ENCODE data around the gene CD300A.

CD300A gene

GRCh38 chr17:74453665-74454196 lies 12.7 kb upstream of the CD300A start:
- H3K36me3 ChIP-seq (ENCODE audit: control insufficient read depth in 2 of 2, insufficient read depth in 1 of 2, low read length in 2 of 2), result no peaks in the 10 kb centered on the region
- no peaks in the 10 kb centered on the region for H3K9me3 ChIP-seq (ENCODE audit: control insufficient read depth, insufficient read depth, low read depth, low read length)
- peaks cover 8% of the 10 kb centered on the region for H3K4me1 ChIP-seq (ENCODE audit: control insufficient read depth, insufficient read depth, low read length)
- peak overlapping the region; percentile 10; the same call in 1 of the 2 replicates for H3K4me3 ChIP-seq (ENCODE audit: low read depth, low read length)
- ChIA-PET CTCF (interaction anchor here (0.6 to 11.7 kb wide), 7 partner anchors 10 to 1729 kb away, joined by 3 to 453 read pairs (median 54); no protein-coding TSS in a partner anchor), POLR2A (interaction anchor here (0.5 to 2.3 kb wide), 7 partner anchors 10 to 750 kb away, joined by 3 to 16 read pairs (median 6); no protein-coding TSS in a partner anchor)
- peak; percentile 34; the same call in 1 of the 2 replicates for TF ChIP-seq ZNF777 (tag by site-specific recombination; IDR thresholded peaks at IDR 0.05; ENCODE audit: borderline replicate concordance)
- TF ChIP-seq ZNF157 (tag by site-specific recombination; IDR thresholded peaks at IDR 0.05), result no peak
- TF ChIP-seq ZBTB48 (tag by site-specific recombination; IDR thresholded peaks at IDR 0.05), result peak; percentile 20; the same call in 1 of the 2 replicates
- TF ChIP-seq GLIS1 (tag by site-specific recombination; IDR thresholded peaks at IDR 0.05), result peak; percentile 30
- no peak overlapping the region for H3K27ac ChIP-seq (ENCODE audit: extremely low read depth, low read depth, low read length)

DNA sequence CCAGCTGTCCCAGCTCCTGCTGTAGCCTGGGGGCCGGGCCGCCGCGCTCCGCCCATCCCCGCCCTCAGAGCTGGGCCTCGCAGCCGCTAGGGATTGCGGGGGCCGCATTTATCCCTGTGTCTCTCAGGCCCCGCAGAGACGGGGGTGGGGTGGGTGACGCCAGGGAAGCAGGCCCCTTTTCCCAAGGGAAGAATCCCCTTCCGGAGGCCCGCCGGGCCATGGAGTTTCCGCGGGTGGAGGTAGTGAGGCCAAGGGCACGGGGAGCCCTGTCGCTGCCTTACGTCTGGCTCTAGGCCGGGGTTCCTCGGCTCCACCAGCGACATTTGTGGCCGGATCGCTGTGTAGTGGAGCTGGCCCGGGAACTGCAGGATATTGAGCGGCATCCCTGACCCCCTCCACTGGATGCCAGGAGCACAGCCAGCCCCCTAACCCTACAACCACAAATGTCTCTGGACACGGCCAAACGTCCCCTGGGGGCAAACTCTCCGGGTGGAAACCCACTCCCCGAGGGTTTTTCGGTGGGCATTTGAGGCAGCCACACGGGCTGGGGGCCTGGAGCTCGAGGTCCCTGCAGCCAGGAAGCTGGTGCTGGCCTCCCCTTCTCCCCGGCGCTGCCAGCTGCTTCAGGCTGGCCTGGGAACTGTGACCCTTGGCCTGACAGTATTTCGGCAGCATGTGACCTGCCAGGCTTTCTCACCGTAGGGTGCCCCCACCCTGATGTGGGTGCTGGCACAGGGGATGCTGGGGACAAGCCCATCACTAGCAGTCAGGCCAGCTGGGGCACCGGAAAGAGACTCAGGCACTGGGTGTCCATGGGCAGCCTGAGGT lies 12.0 kb upstream of the CD300A start:
- ChIA-PET POLR2A (interaction anchor here (1.0 to 2.3 kb wide), 8 partner anchors 10 to 133 kb away, joined by 3 to 16 read pairs (median 6); no protein-coding TSS in a partner anchor), CTCF (interaction anchor here (0.6 to 11.7 kb wide), 12 partner anchors 11 to 1729 kb away, joined by 3 to 453 read pairs (median 4); partner anchors contain the start of gene BTBD17)
- no peaks in the 10 kb centered on the region for H3K36me3 ChIP-seq (ENCODE audit: control insufficient read depth in 2 of 2, insufficient read depth in 1 of 2, low read length in 2 of 2)
- H3K9me3 ChIP-seq (ENCODE audit: control insufficient read depth, insufficient read depth, low read depth, low read length), result no peaks in the 10 kb centered on the region
- peak overlapping the region; percentile 10; the same call in 1 of the 2 replicates for H3K27ac ChIP-seq (ENCODE audit: extremely low read depth, low read depth, low read length)
- H3K4me1 ChIP-seq (ENCODE audit: control insufficient read depth, insufficient read depth, low read length), result peaks cover 8% of the 10 kb centered on the region
- H3K4me3 ChIP-seq (ENCODE audit: low read depth, low read length), result peak overlapping the region; percentile 29
- peak; percentile 82 for TF ChIP-seq ZIC2 (tag by site-specific recombination; IDR thresholded peaks at IDR 0.05)
- no peak for TF ChIP-seq ZNF626 (tag by site-specific recombination; IDR thresholded peaks at IDR 0.05)
- TF ChIP-seq OSR2 (tag by site-specific recombination; IDR thresholded peaks at IDR 0.05), result peak; percentile 64
- peak; percentile 89 for TF ChIP-seq ZNF423 (tag by site-specific recombination; IDR thresholded peaks at IDR 0.05)
- peak; percentile 60 for TF ChIP-seq ZNF341 (tag by site-specific recombination; IDR thresholded peaks at IDR 0.05; ENCODE audit: low read depth)
- TF ChIP-seq ZNF571 (tag by site-specific recombination; IDR thresholded peaks at IDR 0.05), result no peak
- peak; percentile 94 for TF ChIP-seq EGR2 (tag by site-specific recombination; IDR thresholded peaks at IDR 0.05; ENCODE audit: low read depth)
- TF ChIP-seq, protein P1, sequence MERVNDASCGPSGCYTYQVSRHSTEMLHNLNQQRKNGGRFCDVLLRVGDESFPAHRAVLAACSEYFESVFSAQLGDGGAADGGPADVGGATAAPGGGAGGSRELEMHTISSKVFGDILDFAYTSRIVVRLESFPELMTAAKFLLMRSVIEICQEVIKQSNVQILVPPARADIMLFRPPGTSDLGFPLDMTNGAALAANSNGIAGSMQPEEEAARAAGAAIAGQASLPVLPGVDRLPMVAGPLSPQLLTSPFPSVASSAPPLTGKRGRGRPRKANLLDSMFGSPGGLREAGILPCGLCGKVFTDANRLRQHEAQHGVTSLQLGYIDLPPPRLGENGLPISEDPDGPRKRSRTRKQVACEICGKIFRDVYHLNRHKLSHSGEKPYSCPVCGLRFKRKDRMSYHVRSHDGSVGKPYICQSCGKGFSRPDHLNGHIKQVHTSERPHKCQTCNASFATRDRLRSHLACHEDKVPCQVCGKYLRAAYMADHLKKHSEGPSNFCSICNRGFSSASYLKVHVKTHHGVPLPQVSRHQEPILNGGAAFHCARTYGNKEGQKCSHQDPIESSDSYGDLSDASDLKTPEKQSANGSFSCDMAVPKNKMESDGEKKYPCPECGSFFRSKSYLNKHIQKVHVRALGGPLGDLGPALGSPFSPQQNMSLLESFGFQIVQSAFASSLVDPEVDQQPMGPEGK (tag by site-specific recombination; IDR thresholded peaks at IDR 0.05), result peak; percentile 97
- TF ChIP-seq GLIS2 (tag by site-specific recombination; IDR thresholded peaks at IDR 0.05), result peak; percentile 65
- no peak for TF ChIP-seq REST (tag by site-specific recombination; IDR thresholded peaks at IDR 0.05)
- TF ChIP-seq ZNF24 (tag by site-specific recombination; IDR thresholded peaks at IDR 0.05), result no peak
- TF ChIP-seq, protein P2, sequence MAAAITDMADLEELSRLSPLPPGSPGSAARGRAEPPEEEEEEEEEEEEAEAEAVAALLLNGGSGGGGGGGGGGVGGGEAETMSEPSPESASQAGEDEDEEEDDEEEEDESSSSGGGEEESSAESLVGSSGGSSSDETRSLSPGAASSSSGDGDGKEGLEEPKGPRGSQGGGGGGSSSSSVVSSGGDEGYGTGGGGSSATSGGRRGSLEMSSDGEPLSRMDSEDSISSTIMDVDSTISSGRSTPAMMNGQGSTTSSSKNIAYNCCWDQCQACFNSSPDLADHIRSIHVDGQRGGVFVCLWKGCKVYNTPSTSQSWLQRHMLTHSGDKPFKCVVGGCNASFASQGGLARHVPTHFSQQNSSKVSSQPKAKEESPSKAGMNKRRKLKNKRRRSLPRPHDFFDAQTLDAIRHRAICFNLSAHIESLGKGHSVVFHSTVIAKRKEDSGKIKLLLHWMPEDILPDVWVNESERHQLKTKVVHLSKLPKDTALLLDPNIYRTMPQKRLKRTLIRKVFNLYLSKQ (tag by site-specific recombination; IDR thresholded peaks at IDR 0.05; ENCODE audit: borderline replicate concordance), result no peak
- TF ChIP-seq GLIS1 (tag by site-specific recombination; IDR thresholded peaks at IDR 0.05), result peak; percentile 44
- peak; percentile 58 for TF ChIP-seq ZBTB17 (tag by site-specific recombination; IDR thresholded peaks at IDR 0.05)
- TF ChIP-seq ZNF561 (tag by site-specific recombination; IDR thresholded peaks at IDR 0.05; ENCODE audit: borderline replicate concordance), result peak; percentile 49; the same call in 1 of the 2 replicates
- peak; percentile 79 for TF ChIP-seq ZNF629 (tag by site-specific recombination; IDR thresholded peaks at IDR 0.05)
- no peak for TF ChIP-seq ZNF624 (tag by site-specific recombination; IDR thresholded peaks at IDR 0.05)
- peak; percentile 67; the same call in 1 of the 2 replicates for TF ChIP-seq SP7 (tag by site-specific recombination; IDR thresholded peaks at IDR 0.05)
- no peak for TF ChIP-seq ZNF791 (tag by site-specific recombination; IDR thresholded peaks at IDR 0.05)
- TF ChIP-seq ZBTB20 (tag by site-specific recombination; IDR thresholded peaks at IDR 0.05), result peak; percentile 97
- peak; percentile 72; the same call in 1 of the 2 replicates for TF ChIP-seq ZNF324 (tag by site-specific recombination; IDR thresholded peaks at IDR 0.05)
- TF ChIP-seq ZNF391 (tag by site-specific recombination; IDR thresholded peaks at IDR 0.05; ENCODE audit: borderline replicate concordance, low read depth), result no peak
- 0 out of 2 replicates have a peak, but pooled peaks have one; percentile 44 for TF ChIP-seq ZNF10 (tag by site-specific recombination; IDR thresholded peaks at IDR 0.05)
- peak; percentile 60; the same call in 1 of the 2 replicates for TF ChIP-seq KLF16 (tag by site-specific recombination; IDR thresholded peaks at IDR 0.05)
